Kidney epithelial cell (primary cell): ENCODE measurements around the gene PTCD1. TPM values are rescaled to one million over a fixed set of nuclear protein-coding genes. Genes with fewer than 3 reads are reported as not detected.

Experiments used
- DNase-seq: peaks from one replicate; pipeline ENCODE4 v3.0.0-alpha.2; 2010; ENCODE audit warnings: low read depth
- H3K27me3 ChIP-seq: 2 replicates; pipeline ENCODE4 v1.6.0; 2011; ENCODE audit warnings: low read length; ENCODE audit not compliant: control insufficient read depth, insufficient read depth
- H3K36me3 ChIP-seq: 2 replicates; pipeline ENCODE4 v1.5.1; 2011; ENCODE audit warnings: low read length; ENCODE audit not compliant: control insufficient read depth, insufficient read depth
- H3K4me3 ChIP-seq: 2 replicates; pipeline ENCODE4 v1.5.1; 2011; ENCODE audit warnings: low read depth, mild to moderate bottlenecking, control low read depth, low read length
- CTCF ChIP-seq: IDR thresholded peaks from 2 replicates; pipeline ENCODE4 v1.5.1; 2011; ENCODE audit warnings: mild to moderate bottlenecking, moderate library complexity, low read length, control low read depth, inconsistent platforms; ENCODE audit not compliant: insufficient read depth, poor library complexity, severe bottlenecking
- total RNA-seq: library from RNA; depleted of rRNA; stranded (reverse); fragments of >200 nt; gene quantifications from 2 replicates; pipeline ENCODE4 v1.2.3, GENCODE V29; 2015

Gene PTCD1
- total RNA-seq, 1 donor from 2014 or later = 5.6 TPM

- no peak for DNase-seq
- peaks cover 6% of the 10 kb centered on the region for H3K36me3 ChIP-seq
- H3K4me3 ChIP-seq = no peak overlapping the region
- no peaks in the 10 kb centered on the region for H3K27me3 ChIP-seq
- TF ChIP-seq CTCF = no peak
Observed at GRCh38 chr7:99460651-99461050, 22.1 kb upstream of the PTCD1 start.

GRCh38 chr7:99459087-99459486 lies 20.5 kb upstream of the PTCD1 start:
- Histone ChIP-seq H3K27me3 (no peaks in the 10 kb centered on the region), H3K36me3 (peaks cover 7% of the 10 kb centered on the region), H3K4me3 (no peak overlapping the region)
- peak; percentile 46 for TF ChIP-seq CTCF
- DNase-seq = no peak

- no peak for TF ChIP-seq CTCF
- DNase-seq = no peak
- Histone ChIP-seq H3K36me3 (peaks cover 7% of the 10 kb centered on the region), H3K4me3 (no peak overlapping the region), H3K27me3 (no peaks in the 10 kb centered on the region)
Observed at GRCh38 chr7:99457650-99458493, 19.3 kb upstream of the PTCD1 start.

- Histone ChIP-seq H3K4me3 (no peak overlapping the region), H3K36me3 (peaks cover 5% of the 10 kb centered on the region), H3K27me3 (no peaks in the 10 kb centered on the region)
- DNase-seq = no peak
- no peak for TF ChIP-seq CTCF
Observed at GRCh38 chr7:99457050-99457649, 18.6 kb upstream of the PTCD1 start.

- H3K27me3 ChIP-seq = no peaks in the 10 kb centered on the region
- TF ChIP-seq CTCF = no peak
- peaks cover 5% of the 10 kb centered on the region for H3K36me3 ChIP-seq
- no peak overlapping the region for H3K4me3 ChIP-seq
- DNase-seq = no peak
Observed at GRCh38 chr7:99456288-99456687, 17.7 kb upstream of the PTCD1 start.
